GM18870 (cell line): ENCODE results near the gene IL15RA.
"Not testable (repeated sequence)": the region's sequence is repeated elsewhere in the genome, so short reads cannot be mapped to it uniquely, and the experiment has no call there.

Source experiments
- ATAC-seq: cut with Tn5 transposase; IDR thresholded peaks from one replicate; pipeline ENCODE4 v1.9.1; 2021; ENCODE audit warnings: moderate library complexity; ENCODE audit not compliant: unreplicated experiment

Gene IL15RA

GRCh38 chr10:5971315-5971832, 6.0 kb downstream of the IL15RA start:
- no peak for ATAC-seq

- no peak for ATAC-seq
These were observed 6.8 kb downstream of the IL15RA start for GRCh38 chr10:5970527-5970926.

- no peak for ATAC-seq
These were observed 7.3 kb downstream of the IL15RA start for GRCh38 chr10:5970066-5970465.

GRCh38 chr10:5968681-5969453, 8.5 kb downstream of the IL15RA start:
- no peak for ATAC-seq

- no peak for ATAC-seq
These were observed 9.2 kb downstream of the IL15RA start for GRCh38 chr10:5968037-5968680.

- no peak for ATAC-seq
These were observed 12.1 kb downstream of the IL15RA start for GRCh38 chr10:5965266-5965665.

- no peak for ATAC-seq
These were observed 12.6 kb downstream of the IL15RA start for GRCh38 chr10:5964736-5965135.

GRCh38 chr10:5963591-5963990, 13.8 kb downstream of the IL15RA start:
- ATAC-seq: no peak

GRCh38 chr10:5963071-5963470, 14.3 kb downstream of the IL15RA start:
- ATAC-seq: no peak

- ATAC-seq: not testable (repeated sequence)
These were observed 14.9 kb downstream of the IL15RA start for GRCh38 chr10:5962358-5962940.

GRCh38 chr10:5961405-5962100, 15.8 kb downstream of the IL15RA start:
- ATAC-seq: no peak

- ATAC-seq: not testable (repeated sequence)
These were observed 16.4 kb downstream of the IL15RA start for GRCh38 chr10:5960973-5961275.

- ATAC-seq: no peak
These were observed 17.0 kb downstream of the IL15RA start for GRCh38 chr10:5960070-5960972.

- ATAC-seq: no peak
These were observed 17.7 kb downstream of the IL15RA start for GRCh38 chr10:5959581-5960069.

- ATAC-seq: no peak
These were observed 18.2 kb downstream of the IL15RA start for GRCh38 chr10:5959142-5959541.

GRCh38 chr10:5958675-5959074, 18.7 kb downstream of the IL15RA start:
- ATAC-seq: no peak

- no peak for ATAC-seq
These were observed 19.3 kb downstream of the IL15RA start for GRCh38 chr10:5958077-5958476.

- no peak for ATAC-seq
These were observed 21.0 kb downstream of the IL15RA start for GRCh38 chr10:5956146-5956936.

- no peak for ATAC-seq
These were observed 23.7 kb downstream of the IL15RA start for GRCh38 chr10:5953676-5954075.
